ENCODE data around the gene CISD3. TPM values are rescaled to one million over a fixed set of nuclear protein-coding genes. Genes with fewer than 3 reads are reported as not detected.

The CISD3 gene, protein sequence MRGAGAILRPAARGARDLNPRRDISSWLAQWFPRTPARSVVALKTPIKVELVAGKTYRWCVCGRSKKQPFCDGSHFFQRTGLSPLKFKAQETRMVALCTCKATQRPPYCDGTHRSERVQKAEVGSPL
- total RNA-seq, result 10 to 100 TPM in 1 of 2 donors, 1 to 10 TPM in 1; 8.9 to 11.2 TPM
- polyA plus RNA-seq (2013, experiment 1 of 2), result 5.7 TPM
- 6.3 TPM for polyA plus RNA-seq (2013, experiment 2 of 2)
- long read RNA-seq, experiment 1, transcript CISD3-204 (4 exons, 2,074 nt), result major isoform, 6 of 8 reads
- long read RNA-seq, experiment 1, partial matches to known transcripts, result 0 of 8 reads
- long read RNA-seq, experiment 1, other reads (novel, unspliced or antisense), result 2 of 8 reads
- long read RNA-seq, experiment 2, transcript CISD3-204 (4 exons, 2,074 nt), result major isoform, 13 of 14 reads
- long read RNA-seq, experiment 2, partial matches to known transcripts, result 0 of 14 reads
- long read RNA-seq, experiment 2, other reads (novel, unspliced or antisense), result 0 of 14 reads
- long read RNA-seq, experiment 3, partial matches to known transcripts, result 0 of 6 reads
- long read RNA-seq, experiment 3, other reads (novel, unspliced or antisense), result 2 of 6 reads
- long read RNA-seq, experiment 4, partial matches to known transcripts, result 0 of 1 reads
- long read RNA-seq, experiment 4, other reads (novel, unspliced or antisense), result 0 of 1 reads

DNA sequence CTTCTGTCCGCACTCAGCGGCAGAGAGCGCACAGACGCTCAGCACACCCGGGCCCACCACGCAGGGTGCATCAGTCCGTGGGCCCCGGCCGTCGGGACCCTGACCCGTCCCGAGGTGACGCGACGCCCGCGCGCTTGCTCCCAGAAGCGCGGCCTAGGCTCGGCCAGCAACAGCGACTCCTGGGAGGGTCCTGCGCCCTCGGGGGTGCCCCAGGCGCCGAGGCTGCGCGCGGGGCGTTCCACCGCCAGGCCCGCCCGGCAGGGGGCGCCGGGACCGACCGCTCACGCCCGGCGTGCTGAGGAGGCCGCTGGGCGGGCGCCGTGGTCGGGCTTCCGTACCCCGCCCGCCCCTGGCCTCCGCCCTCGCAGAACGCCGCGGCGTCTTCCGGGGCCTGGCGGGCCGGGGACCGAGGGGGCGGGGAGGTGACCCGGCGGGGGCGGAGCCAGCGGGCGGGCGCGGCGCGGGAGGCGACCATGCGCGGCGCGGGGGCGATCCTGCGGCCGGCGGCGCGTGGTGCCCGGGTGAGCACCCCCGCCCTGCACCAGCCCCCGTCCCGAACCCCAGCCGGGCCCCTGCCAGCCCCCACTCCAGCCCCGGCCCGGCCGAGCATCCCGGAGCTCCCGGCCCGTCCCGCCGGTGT lies at the start of gene CISD3:
CISD3 (plus strand) TSS at position 456 of the 640 bp plus-strand sequence; CDS start at position 474, 18 bp downstream.
- Histone ChIP-seq H3K27ac (ENCODE audit: low read depth, low read length) (peak within 1 kb of the TSS; percentile 72), H3K27me3 (ENCODE audit: control insufficient read depth, insufficient read depth, low read length, poor library complexity, severe bottlenecking) (no peaks in the 10 kb centered on the region), H3K36me3 (ENCODE audit: control insufficient read depth, insufficient read depth, low read length) (peaks cover 26% of the 10 kb centered on the region), H3K4me3 (ENCODE audit: low read length) (peak within 1 kb of the TSS; percentile 88), H3K9me3 (ENCODE audit: control insufficient read depth, low read length) (no peaks in the 10 kb centered on the region), H3K9ac (ENCODE audit: extremely low read depth, low read length, poor library complexity, severe bottlenecking) (peak within 1 kb of the TSS; percentile 64), H3K4me1 (ENCODE audit: control insufficient read depth, insufficient read depth, low read length) (peaks cover 3% of the 10 kb centered on the region)
- peak within 1 kb of the TSS; percentile 88 for H3K27ac Mint-ChIP-seq
- peak; percentile 79 for TF ChIP-seq CTCF (conservative IDR thresholded peaks at IDR 0.05)
- peak; percentile 92 for DNase-seq
- 1 to 3% methylated on average over 18 to 92 of the region's 92 CpGs for whole genome bisulfite sequencing, 2 experiments (ENCODE audit: insufficient coverage in 1 of 2, insufficient read length in 1 of 2)
- H3K4me3 Mint-ChIP-seq, result peak within 1 kb of the TSS; percentile 78
- H3K36me3 Mint-ChIP-seq (ENCODE audit: low read depth), result peaks cover 22% of the 10 kb centered on the region
- H3K9me3 Mint-ChIP-seq, result no peaks in the 10 kb centered on the region
- peaks cover 4% of the 10 kb centered on the region for H3K27me3 Mint-ChIP-seq (ENCODE audit: insufficient read depth)
- peaks cover 11% of the 10 kb centered on the region for H3K4me1 Mint-ChIP-seq

- Mint-ChIP-seq H3K4me3 (no peak overlapping the region), H3K36me3 (ENCODE audit: low read depth) (no peaks in the 10 kb centered on the region), H3K4me1 (no peaks in the 10 kb centered on the region), H3K27me3 (ENCODE audit: insufficient read depth) (peaks cover 19% of the 10 kb centered on the region), H3K27ac (no peak overlapping the region), H3K9me3 (no peaks in the 10 kb centered on the region)
- no peaks in the 10 kb centered on the region for H3K4me1 ChIP-seq (ENCODE audit: control insufficient read depth, insufficient read depth, low read length)
- peak; percentile 60 for DNase-seq
- no peak for TF ChIP-seq CTCF (conservative IDR thresholded peaks at IDR 0.05)
- H3K4me3 ChIP-seq (ENCODE audit: low read length), result no peak overlapping the region
- H3K9me3 ChIP-seq (ENCODE audit: control insufficient read depth, low read length), result no peaks in the 10 kb centered on the region
- H3K27me3 ChIP-seq (ENCODE audit: control insufficient read depth, insufficient read depth, low read length, poor library complexity, severe bottlenecking), result peaks cover 1% of the 10 kb centered on the region
- H3K36me3 ChIP-seq (ENCODE audit: control insufficient read depth, insufficient read depth, low read length), result no peaks in the 10 kb centered on the region
- WGBS, 2 experiments (ENCODE audit: insufficient coverage in 1 of 2, insufficient read length in 1 of 2), result 96% methylated on average over 2 of the region's 3 CpGs; no CpG with 5 or more reads in 1 of the 2 experiments
- H3K9ac ChIP-seq (ENCODE audit: extremely low read depth, low read length, poor library complexity, severe bottlenecking), result no peak overlapping the region
- H3K27ac ChIP-seq (ENCODE audit: low read depth, low read length), result no peak overlapping the region
These were observed 49.0 kb upstream of the CISD3 start for GRCh38 chr17:38681096-38681495.

- Histone ChIP-seq H3K27me3 (ENCODE audit: control insufficient read depth, insufficient read depth, low read length, poor library complexity, severe bottlenecking) (no peaks in the 10 kb centered on the region), H3K9ac (ENCODE audit: extremely low read depth, low read length, poor library complexity, severe bottlenecking) (no peak overlapping the region), H3K4me3 (ENCODE audit: low read length) (no peak overlapping the region), H3K27ac (ENCODE audit: low read depth, low read length) (no peak overlapping the region), H3K36me3 (ENCODE audit: control insufficient read depth, insufficient read depth, low read length) (no peaks in the 10 kb centered on the region), H3K9me3 (ENCODE audit: control insufficient read depth, low read length) (no peaks in the 10 kb centered on the region), H3K4me1 (ENCODE audit: control insufficient read depth, insufficient read depth, low read length) (no peaks in the 10 kb centered on the region)
- peak; percentile 42 for DNase-seq
- Mint-ChIP-seq H3K4me3 (no peak overlapping the region), H3K27me3 (ENCODE audit: insufficient read depth) (peaks cover 16% of the 10 kb centered on the region), H3K36me3 (ENCODE audit: low read depth) (no peaks in the 10 kb centered on the region), H3K9me3 (no peaks in the 10 kb centered on the region), H3K4me1 (no peaks in the 10 kb centered on the region), H3K27ac (no peak overlapping the region)
- TF ChIP-seq CTCF (conservative IDR thresholded peaks at IDR 0.05), result no peak
- 87 to 91% methylated on average over 7 to 12 of the region's 12 CpGs for WGBS, 2 experiments (ENCODE audit: insufficient coverage in 1 of 2, insufficient read length in 1 of 2)
These were observed 44.6 kb upstream of the CISD3 start for GRCh38 chr17:38685491-38685890.
